ENCODE data around the gene OR52N5. TPM values are rescaled to one million over a fixed set of nuclear protein-coding genes. Genes with fewer than 3 reads are reported as not detected.

The OR52N5 gene
- total RNA-seq, 1 experiment from 2014 or later, result not detected

DNA sequence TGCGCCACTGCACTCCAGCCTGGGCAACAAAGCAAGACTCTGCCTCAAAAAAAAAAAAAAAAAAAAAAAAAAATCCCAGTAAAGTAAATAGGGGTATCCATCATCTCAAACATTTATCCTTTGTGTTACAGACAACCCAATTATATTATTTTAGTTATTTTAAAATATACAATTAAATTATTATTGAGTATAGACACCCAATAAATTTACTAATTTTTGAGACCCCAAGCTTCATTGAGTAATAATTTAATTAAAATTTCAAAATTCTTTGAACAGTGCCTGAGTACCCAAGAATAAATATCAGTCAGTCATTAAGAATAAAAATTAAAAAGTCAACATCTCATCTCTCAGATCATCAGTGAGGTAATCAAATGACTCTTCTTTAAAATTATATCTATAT, 29.2 kb downstream of the OR52N5 start, which contains the start of gene OR52N4:
Gene OR52N4, plus strand, starts transcription at position 301 of the 400 bp plus-strand sequence. CDS start 498 bp downstream, outside the sequence.
- ChIA-PET CTCF (no interaction called here), POLR2A (no interaction called here)
- no peaks in the 10 kb centered on the region for H3K9me3 ChIP-seq (ENCODE audit: control insufficient read depth, insufficient read depth, low read depth, low read length)
- intact Hi-C loops (cut with micrococcal nuclease; ENCODE audit: unreplicated experiment) (no loop called here), in situ Hi-C loops (cut with HindIII; ENCODE audit: low pct_unique_long_range_greater_than_20kb, low sequenced_read_pairs) (no loop called here)
- DNase-seq (ENCODE audit: low read depth, low spot score) (no peak), ATAC-seq (no peak)
- H3K36me3 ChIP-seq (ENCODE audit: control insufficient read depth, insufficient read depth, low read length), result no peaks in the 10 kb centered on the region
- TF ChIP-seq POLR2AphosphoS5 (IDR thresholded peaks at IDR 0.05; ENCODE audit: low read depth, low read length) (no peak), TCF7L2 (IDR thresholded peaks at IDR 0.05; ENCODE audit: low read depth, low read length) (no peak), SIN3A (IDR thresholded peaks at IDR 0.05; ENCODE audit: borderline replicate concordance, insufficient read depth, low read depth, low read length) (no peak)
- TF ChIP-seq, protein P1, sequence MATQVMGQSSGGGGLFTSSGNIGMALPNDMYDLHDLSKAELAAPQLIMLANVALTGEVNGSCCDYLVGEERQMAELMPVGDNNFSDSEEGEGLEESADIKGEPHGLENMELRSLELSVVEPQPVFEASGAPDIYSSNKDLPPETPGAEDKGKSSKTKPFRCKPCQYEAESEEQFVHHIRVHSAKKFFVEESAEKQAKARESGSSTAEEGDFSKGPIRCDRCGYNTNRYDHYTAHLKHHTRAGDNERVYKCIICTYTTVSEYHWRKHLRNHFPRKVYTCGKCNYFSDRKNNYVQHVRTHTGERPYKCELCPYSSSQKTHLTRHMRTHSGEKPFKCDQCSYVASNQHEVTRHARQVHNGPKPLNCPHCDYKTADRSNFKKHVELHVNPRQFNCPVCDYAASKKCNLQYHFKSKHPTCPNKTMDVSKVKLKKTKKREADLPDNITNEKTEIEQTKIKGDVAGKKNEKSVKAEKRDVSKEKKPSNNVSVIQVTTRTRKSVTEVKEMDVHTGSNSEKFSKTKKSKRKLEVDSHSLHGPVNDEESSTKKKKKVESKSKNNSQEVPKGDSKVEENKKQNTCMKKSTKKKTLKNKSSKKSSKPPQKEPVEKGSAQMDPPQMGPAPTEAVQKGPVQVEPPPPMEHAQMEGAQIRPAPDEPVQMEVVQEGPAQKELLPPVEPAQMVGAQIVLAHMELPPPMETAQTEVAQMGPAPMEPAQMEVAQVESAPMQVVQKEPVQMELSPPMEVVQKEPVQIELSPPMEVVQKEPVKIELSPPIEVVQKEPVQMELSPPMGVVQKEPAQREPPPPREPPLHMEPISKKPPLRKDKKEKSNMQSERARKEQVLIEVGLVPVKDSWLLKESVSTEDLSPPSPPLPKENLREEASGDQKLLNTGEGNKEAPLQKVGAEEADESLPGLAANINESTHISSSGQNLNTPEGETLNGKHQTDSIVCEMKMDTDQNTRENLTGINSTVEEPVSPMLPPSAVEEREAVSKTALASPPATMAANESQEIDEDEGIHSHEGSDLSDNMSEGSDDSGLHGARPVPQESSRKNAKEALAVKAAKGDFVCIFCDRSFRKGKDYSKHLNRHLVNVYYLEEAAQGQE (IDR thresholded peaks at IDR 0.05; ENCODE audit: insufficient read depth in 1 of 2, low read depth in 2 of 2, low read length in 1 of 2), result no peak
- TF ChIP-seq, protein P2, sequence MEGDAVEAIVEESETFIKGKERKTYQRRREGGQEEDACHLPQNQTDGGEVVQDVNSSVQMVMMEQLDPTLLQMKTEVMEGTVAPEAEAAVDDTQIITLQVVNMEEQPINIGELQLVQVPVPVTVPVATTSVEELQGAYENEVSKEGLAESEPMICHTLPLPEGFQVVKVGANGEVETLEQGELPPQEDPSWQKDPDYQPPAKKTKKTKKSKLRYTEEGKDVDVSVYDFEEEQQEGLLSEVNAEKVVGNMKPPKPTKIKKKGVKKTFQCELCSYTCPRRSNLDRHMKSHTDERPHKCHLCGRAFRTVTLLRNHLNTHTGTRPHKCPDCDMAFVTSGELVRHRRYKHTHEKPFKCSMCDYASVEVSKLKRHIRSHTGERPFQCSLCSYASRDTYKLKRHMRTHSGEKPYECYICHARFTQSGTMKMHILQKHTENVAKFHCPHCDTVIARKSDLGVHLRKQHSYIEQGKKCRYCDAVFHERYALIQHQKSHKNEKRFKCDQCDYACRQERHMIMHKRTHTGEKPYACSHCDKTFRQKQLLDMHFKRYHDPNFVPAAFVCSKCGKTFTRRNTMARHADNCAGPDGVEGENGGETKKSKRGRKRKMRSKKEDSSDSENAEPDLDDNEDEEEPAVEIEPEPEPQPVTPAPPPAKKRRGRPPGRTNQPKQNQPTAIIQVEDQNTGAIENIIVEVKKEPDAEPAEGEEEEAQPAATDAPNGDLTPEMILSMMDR (IDR thresholded peaks at IDR 0.05), result no peak
- H3K27ac ChIP-seq (ENCODE audit: low read length), result no peak within 1 kb of the TSS
- no peak within 1 kb of the TSS for H3K4me3 ChIP-seq (ENCODE audit: low read depth in 2 of 2, low read length in 2 of 2)
- H3K4me1 ChIP-seq (ENCODE audit: control insufficient read depth, insufficient read depth, low read length), result no peaks in the 10 kb centered on the region
- BruUV-seq (replicated peaks), result no TSS peak
- peaks cover 2% of the 10 kb centered on the region; the same call in 1 of the 2 replicates for H3K27me3 ChIP-seq (ENCODE audit: control insufficient read depth, insufficient read depth, low read length)

DNA sequence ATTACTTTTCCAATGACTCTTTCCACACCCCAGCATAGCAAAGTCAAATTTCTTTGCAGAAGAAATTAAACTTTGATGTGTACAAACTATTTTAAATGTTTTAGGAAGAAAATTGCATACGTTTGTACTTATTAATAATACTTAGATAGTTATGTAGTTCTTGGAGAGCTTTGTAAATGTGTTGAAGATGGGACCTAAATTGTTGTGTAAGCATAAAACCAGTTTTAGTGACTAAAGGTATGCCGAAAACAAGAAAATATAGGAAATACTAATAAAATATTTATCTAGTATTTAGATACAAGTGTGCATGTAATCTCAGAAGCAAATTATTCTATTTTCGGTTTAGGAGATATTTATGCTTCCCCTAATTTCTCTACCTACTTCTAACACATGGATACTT, 33.3 kb downstream of the OR52N5 start:
- in situ Hi-C loops (cut with HindIII; ENCODE audit: low pct_unique_long_range_greater_than_20kb, low sequenced_read_pairs) (no loop called here), intact Hi-C loops (cut with micrococcal nuclease; ENCODE audit: unreplicated experiment) (no loop called here)
- no peak for DNase-seq (ENCODE audit: low read depth, low spot score)
- TF ChIP-seq, protein P2 (IDR thresholded peaks at IDR 0.05), result no peak
- TF ChIP-seq, protein P1 (IDR thresholded peaks at IDR 0.05; ENCODE audit: insufficient read depth in 1 of 2, low read depth in 2 of 2, low read length in 1 of 2), result no peak
- no peak for TF ChIP-seq TCF7L2 (IDR thresholded peaks at IDR 0.05; ENCODE audit: low read depth, low read length)
- TF ChIP-seq SIN3A (IDR thresholded peaks at IDR 0.05; ENCODE audit: borderline replicate concordance, insufficient read depth, low read depth, low read length), result no peak
- TF ChIP-seq POLR2AphosphoS5 (IDR thresholded peaks at IDR 0.05; ENCODE audit: low read depth, low read length), result no peak
- Histone ChIP-seq H3K27me3 (ENCODE audit: control insufficient read depth, insufficient read depth, low read length) (peaks cover 2% of the 10 kb centered on the region; the same call in 1 of the 2 replicates), H3K4me1 (ENCODE audit: control insufficient read depth, insufficient read depth, low read length) (no peaks in the 10 kb centered on the region), H3K36me3 (ENCODE audit: control insufficient read depth, insufficient read depth, low read length) (no peaks in the 10 kb centered on the region), H3K4me3 (ENCODE audit: low read depth in 2 of 2, low read length in 2 of 2) (no peak overlapping the region), H3K9me3 (ENCODE audit: control insufficient read depth, insufficient read depth, low read depth, low read length) (no peaks in the 10 kb centered on the region), H3K27ac (ENCODE audit: low read length) (no peak overlapping the region)
- no peak for ATAC-seq
- POLR2A ChIA-PET, result no interaction called here
- CTCF ChIA-PET, result no interaction called here
- BruUV-seq (replicated peaks), result no TSS peak
